HL-60 (cell line): ENCODE results near the gene KCTD15.

ENCODE experiments used
- DNase-seq, 2 experiments: peaks; one replicate each; pipeline ENCODE4 v3.0.0-alpha.2; 2010 to 2020; ENCODE audit warnings: low read depth in 1 of 2, low spot score in 1 of 2
- H3K27ac ChIP-seq: fragments of 250-450 bp; sonication (Bioruptor Pico); replicated peaks from 2 replicates; pipeline ENCODE4 v1.5.1; 2020; ENCODE audit warnings: mild to moderate bottlenecking, moderate library complexity
- H3K27me3 ChIP-seq: fragments of 250-450 bp; sonication (Bioruptor Pico); 2 replicates; pipeline ENCODE4 v1.5.1; 2021; ENCODE audit warnings: mild to moderate bottlenecking, moderate library complexity; ENCODE audit not compliant: insufficient read depth, poor library complexity, severe bottlenecking
- H3K4me3 ChIP-seq: replicated peaks from 2 replicates; pipeline ENCODE4 v1.5.1; 2011; ENCODE audit warnings: mild to moderate bottlenecking, control low read depth, low read length; ENCODE audit not compliant: insufficient read depth
- GABPA ChIP-seq: IDR thresholded peaks from 2 replicates; pipeline ENCODE4 v1.6.1; 2012; ENCODE audit warnings: low read depth
- POLR2AphosphoS5 ChIP-seq: IDR thresholded peaks from 2 replicates; pipeline ENCODE4 v1.6.1; 2012; ENCODE audit warnings: low read depth
- SPI1 ChIP-seq: IDR thresholded peaks from 2 replicates; pipeline ENCODE4 v1.6.1; 2012; ENCODE audit warnings: low read depth, mild to moderate bottlenecking, borderline replicate concordance
- TF ChIP-seq, protein P1 (sequence below): IDR thresholded peaks from 2 replicates; pipeline ENCODE4 v1.6.1; 2012; ENCODE audit warnings: low read depth; ENCODE audit not compliant: insufficient replicate concordance
- TF ChIP-seq, protein P2 (sequence below): IDR thresholded peaks from one replicate; pipeline ENCODE4 v1.5.1; 2011; ENCODE audit warnings: low read length, control low read depth, inconsistent platforms; ENCODE audit not compliant: insufficient read depth

The KCTD15 gene

DNA sequence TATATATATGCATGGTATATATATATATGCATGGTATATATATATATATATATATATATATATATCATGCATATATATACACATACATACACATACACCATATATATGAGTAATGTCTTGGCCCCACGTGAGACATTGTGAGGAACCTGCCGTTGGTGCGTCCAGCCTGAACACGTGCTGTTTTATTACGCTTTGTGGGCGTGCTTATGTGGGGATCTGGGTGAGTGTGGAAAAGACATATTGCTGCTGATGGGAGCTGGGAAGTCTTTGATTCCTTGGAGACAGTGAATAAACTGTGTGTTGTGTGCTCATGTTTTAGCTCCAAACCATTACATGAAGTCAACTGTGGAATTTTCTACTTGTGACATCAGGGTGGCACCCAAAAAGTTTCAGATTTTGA lies 28.9 kb downstream of the KCTD15 start:
- Histone ChIP-seq H3K27ac (no peak overlapping the region), H3K4me3 (no peak overlapping the region), H3K27me3 (no peaks in the 10 kb centered on the region)
- TF ChIP-seq, protein P1, sequence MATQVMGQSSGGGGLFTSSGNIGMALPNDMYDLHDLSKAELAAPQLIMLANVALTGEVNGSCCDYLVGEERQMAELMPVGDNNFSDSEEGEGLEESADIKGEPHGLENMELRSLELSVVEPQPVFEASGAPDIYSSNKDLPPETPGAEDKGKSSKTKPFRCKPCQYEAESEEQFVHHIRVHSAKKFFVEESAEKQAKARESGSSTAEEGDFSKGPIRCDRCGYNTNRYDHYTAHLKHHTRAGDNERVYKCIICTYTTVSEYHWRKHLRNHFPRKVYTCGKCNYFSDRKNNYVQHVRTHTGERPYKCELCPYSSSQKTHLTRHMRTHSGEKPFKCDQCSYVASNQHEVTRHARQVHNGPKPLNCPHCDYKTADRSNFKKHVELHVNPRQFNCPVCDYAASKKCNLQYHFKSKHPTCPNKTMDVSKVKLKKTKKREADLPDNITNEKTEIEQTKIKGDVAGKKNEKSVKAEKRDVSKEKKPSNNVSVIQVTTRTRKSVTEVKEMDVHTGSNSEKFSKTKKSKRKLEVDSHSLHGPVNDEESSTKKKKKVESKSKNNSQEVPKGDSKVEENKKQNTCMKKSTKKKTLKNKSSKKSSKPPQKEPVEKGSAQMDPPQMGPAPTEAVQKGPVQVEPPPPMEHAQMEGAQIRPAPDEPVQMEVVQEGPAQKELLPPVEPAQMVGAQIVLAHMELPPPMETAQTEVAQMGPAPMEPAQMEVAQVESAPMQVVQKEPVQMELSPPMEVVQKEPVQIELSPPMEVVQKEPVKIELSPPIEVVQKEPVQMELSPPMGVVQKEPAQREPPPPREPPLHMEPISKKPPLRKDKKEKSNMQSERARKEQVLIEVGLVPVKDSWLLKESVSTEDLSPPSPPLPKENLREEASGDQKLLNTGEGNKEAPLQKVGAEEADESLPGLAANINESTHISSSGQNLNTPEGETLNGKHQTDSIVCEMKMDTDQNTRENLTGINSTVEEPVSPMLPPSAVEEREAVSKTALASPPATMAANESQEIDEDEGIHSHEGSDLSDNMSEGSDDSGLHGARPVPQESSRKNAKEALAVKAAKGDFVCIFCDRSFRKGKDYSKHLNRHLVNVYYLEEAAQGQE, result no peak
- TF ChIP-seq GABPA, result no peak
- TF ChIP-seq POLR2AphosphoS5, result no peak
- no peak for TF ChIP-seq SPI1
- TF ChIP-seq, protein P2, sequence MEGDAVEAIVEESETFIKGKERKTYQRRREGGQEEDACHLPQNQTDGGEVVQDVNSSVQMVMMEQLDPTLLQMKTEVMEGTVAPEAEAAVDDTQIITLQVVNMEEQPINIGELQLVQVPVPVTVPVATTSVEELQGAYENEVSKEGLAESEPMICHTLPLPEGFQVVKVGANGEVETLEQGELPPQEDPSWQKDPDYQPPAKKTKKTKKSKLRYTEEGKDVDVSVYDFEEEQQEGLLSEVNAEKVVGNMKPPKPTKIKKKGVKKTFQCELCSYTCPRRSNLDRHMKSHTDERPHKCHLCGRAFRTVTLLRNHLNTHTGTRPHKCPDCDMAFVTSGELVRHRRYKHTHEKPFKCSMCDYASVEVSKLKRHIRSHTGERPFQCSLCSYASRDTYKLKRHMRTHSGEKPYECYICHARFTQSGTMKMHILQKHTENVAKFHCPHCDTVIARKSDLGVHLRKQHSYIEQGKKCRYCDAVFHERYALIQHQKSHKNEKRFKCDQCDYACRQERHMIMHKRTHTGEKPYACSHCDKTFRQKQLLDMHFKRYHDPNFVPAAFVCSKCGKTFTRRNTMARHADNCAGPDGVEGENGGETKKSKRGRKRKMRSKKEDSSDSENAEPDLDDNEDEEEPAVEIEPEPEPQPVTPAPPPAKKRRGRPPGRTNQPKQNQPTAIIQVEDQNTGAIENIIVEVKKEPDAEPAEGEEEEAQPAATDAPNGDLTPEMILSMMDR, result no peak
- no peak for DNase-seq

DNA sequence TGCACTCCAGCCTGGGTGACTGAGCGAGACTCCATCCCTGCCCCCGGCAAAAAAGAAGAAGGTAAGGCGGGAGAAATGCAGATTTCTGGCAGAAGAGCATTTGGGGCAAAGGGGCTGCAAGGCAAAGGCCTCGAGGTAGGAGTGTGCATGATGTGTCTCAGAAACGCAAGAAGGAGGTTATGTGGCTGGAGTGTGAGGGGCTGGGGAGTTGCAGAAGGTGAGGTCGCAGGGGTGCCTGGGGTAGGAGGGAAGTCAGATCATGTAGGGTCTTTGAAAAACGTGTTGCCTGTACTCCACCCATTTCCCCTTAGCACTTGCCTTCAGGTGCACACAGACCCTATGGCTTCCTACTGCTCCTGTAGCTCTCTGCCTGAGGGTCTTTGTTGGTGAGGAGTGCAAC lies 29.9 kb downstream of the KCTD15 start:
- H3K27me3 ChIP-seq, result no peaks in the 10 kb centered on the region
- no peak overlapping the region for H3K27ac ChIP-seq
- TF ChIP-seq GABPA (no peak), SPI1 (no peak), POLR2AphosphoS5 (no peak)
- TF ChIP-seq, protein P2, result no peak
- TF ChIP-seq, protein P1, result no peak
- no peak overlapping the region for H3K4me3 ChIP-seq
- DNase-seq, result no peak

DNA sequence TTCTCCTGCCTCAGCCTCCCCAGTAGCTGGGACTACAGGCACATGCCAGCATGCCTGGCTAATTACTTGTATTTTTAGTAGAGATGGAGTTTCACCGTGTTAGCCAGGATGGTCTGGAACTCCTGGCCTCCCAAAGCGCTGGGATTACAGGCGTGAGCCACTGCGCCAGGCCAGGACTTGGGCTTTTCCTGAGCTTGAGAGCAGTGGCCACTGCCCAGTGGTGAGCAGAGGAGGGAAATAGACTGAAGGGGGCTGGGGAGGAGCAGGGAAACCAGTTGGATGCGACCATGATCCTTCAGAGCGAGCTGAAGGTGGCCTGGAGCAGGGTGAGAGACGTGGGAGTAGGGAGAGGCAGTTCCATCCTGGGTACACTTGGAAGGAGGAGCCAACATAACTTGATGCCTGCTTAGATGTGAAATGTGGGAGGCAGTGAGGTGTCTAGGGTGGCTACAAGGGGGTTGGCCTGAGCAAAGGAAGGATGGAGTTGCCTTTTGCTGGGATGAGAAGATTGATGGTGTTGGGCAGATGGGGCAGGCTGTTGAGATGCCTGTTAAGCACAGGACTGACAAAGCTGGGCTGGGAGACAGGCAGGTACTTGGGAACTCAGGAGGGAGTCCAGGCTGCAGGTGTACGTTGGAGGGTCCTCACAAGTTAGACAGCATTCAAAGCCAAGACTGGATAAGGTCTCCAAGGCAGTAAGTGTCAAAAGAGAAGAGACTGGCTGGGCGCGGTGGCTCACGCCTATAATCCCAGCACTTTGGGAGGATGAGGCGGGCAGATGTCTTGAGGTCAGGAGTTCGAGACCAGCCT lies 31.8 kb downstream of the KCTD15 start:
- no peak for DNase-seq
- no peaks in the 10 kb centered on the region for H3K27me3 ChIP-seq
- TF ChIP-seq SPI1 (no peak), POLR2AphosphoS5 (no peak), GABPA (no peak)
- TF ChIP-seq, protein P2, result no peak
- TF ChIP-seq, protein P1, result no peak
- H3K4me3 ChIP-seq, result no peak overlapping the region
- H3K27ac ChIP-seq, result no peak overlapping the region
